Measurements from ENCODE around the gene ZFYVE16.
A peak's percentile ranks its signal among the peaks of the same experiment; 100 is the strongest.
"Not testable (repeated sequence)": the region's sequence is repeated elsewhere in the genome, so short reads cannot be mapped to it uniquely, and the experiment has no call there.

Gene ZFYVE16

GRCh38 chr5:80487829-80488721 is 80.2 kb downstream of the ZFYVE16 start, which contains the start of gene FAM151B:
FAM151B (plus strand) TSS chr5:80488100; CDS start chr5:80488124, 24 bp downstream.
- peak; percentile 84 for DNase-seq (ENCODE audit: low read depth)

DNA sequence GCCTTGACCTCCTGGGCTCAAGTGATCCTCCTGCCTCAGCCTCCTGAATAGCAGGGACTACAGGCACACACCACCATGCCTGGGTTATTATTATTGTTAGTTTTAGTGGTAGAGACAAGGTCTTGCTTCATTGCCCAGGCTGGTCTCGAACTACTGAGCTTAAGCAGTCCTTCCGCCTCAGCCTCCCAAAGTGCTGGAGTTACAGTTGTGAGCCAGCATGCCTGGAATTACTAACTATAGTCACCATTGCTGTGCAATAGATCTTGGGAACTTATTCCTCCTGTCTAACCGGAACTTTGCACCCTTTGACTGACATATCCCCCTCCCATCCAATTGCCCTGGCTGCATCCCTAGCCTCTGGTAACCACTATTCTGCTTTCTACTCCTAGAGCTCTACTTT is 83.4 kb downstream of the ZFYVE16 start:
- no peak for DNase-seq (ENCODE audit: low read depth)

DNA sequence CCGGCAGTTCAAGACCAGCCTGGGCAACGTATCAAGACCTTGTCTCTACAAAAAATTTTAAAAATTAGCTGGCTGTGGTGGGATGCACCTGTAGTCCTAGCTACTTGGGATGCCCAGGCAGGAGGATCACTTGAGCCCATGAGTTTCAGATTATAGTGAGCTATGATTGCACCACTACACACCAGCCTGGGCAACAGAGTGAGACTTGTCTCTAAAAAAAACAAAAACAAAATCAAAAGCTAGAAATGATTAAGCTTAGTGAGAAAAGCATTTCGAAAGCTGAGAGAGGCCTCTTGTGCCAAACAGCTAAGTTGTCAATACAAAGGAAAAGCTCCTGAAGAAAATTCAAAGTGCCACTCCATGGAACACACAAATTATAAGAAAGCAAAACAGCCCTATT is 84.9 kb downstream of the ZFYVE16 start:
- DNase-seq (ENCODE audit: low read depth): no peak

- DNase-seq (ENCODE audit: low read depth): not testable (repeated sequence)
Measured at GRCh38 chr5:80493443-80493842, 85.6 kb downstream of the ZFYVE16 start.

DNA sequence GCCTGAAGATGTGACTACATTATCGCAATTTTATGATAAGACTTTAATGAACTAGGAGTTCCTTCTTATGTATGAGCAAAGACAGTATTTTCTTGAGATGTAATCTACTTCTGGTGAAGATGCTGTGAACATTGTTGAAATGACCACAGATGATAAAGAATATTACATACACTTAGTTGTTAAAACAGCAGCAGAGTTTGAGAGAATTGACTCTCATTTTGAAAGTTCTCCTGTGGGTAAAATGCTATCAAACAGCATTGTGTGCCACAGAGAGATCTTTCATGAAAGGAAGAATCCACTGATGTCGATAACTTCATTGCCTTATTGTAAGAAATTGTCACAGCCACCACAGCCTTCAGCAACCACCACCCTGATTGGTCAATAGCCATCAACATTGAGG is 88.0 kb downstream of the ZFYVE16 start:
- no peak for DNase-seq (ENCODE audit: low read depth)

- DNase-seq (ENCODE audit: low read depth): no peak
Measured at GRCh38 chr5:80502800-80503199, 94.9 kb downstream of the ZFYVE16 start.

DNA sequence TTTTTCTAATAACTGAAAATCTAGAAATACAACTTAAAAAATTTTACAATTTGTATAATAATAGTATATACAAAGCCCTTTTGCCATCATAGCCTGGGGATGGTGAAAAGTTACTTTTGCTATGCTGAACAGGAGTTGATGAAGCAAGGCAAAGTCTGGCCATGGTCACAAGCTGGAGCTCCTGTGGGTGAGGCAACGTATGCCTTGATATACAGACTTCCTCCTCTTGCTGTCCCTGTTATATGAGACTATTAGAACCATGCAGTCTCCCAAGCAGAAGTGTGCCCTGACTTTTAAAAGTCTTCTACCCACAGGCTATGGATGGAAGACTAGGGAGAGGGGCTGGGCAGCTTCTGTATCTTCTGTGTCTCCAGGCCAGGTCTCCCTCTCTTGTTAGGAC is 95.8 kb downstream of the ZFYVE16 start:
- no peak for DNase-seq (ENCODE audit: low read depth)

DNA sequence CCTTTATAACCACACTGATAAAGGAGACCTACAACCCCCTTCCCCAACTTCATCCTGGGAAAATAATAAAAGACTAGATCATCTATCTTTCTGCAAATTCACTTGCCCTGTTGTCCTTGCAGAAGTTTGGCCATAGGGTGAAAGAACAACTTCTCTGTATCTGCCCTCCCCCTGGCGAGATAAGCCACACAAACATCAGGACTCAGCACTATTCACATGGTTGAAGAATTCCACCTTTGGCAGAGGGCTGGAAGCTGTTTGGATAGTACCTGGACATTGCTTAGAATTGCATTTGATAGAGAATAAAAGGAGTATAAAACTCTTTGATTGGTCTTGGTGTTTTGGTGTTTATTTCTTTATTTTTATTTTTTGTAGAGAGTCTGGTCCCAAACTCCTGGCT is 97.0 kb downstream of the ZFYVE16 start:
- DNase-seq (ENCODE audit: low read depth): no peak

- DNase-seq (ENCODE audit: low read depth): no peak
Measured at GRCh38 chr5:80507663-80508062, 99.8 kb downstream of the ZFYVE16 start.

- DNase-seq (ENCODE audit: low read depth): no peak
Measured at GRCh38 chr5:80508844-80509243, 101.0 kb downstream of the ZFYVE16 start.

DNA sequence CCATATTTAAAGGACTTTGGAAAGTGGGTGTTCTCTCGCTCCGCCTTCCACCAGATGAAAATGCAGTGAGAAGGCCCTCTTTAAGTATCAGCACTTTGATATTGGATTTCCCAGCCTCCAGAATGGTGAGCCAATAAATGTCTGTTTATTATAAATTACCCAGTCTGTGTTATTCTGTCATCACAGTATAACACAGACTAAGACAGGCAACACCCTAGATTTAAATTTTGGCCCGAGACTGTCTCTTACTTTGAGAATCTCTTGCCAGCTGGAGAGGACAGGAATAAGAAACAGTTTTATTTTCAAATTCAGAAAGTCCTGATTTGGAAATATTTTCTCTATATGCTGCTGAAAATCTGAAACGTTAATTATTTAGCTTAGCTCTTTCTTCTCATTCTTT is 101.5 kb downstream of the ZFYVE16 start:
- DNase-seq (ENCODE audit: low read depth): no peak

DNA sequence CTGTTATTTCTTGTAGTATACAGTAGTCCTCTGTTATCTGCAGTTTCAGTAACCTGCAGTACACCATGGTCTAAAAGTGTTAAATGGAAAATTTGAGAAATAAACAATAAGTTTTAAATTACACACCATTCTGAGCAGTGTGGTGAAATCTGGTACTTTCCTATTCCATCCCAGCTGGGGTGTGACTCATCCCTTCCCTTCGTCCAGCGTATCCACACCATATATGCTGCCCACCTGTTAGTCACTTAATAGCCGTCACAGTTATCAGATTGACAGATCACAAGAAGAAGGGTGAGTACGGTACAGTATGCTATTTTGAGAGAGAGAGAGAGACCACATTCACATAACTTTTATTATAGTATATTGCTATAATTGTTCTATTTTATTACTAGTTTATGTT is 109.0 kb downstream of the ZFYVE16 start:
- DNase-seq (ENCODE audit: low read depth): peak; percentile 55
